ENCODE results near the gene ASCC1. TPM values are rescaled to one million over a fixed set of nuclear protein-coding genes. Genes with fewer than 3 reads are reported as not detected.

The ASCC1 gene
- total RNA-seq, 6 experiments from 2014 or later = 21.0 to 29.6 (median 25.3) TPM

- Mint-ChIP-seq H3K9me3 (no peaks in the 10 kb centered on the region), H3K27ac (no peak overlapping the region), H3K27me3 (ENCODE audit: insufficient read depth) (peaks cover 23% of the 10 kb centered on the region), H3K36me3 (ENCODE audit: low read depth) (no peaks in the 10 kb centered on the region), H3K4me3 (no peak overlapping the region), H3K4me1 (ENCODE audit: low read depth) (peaks cover 6% of the 10 kb centered on the region; the same call in 1 of the 2 replicates)
- TF ChIP-seq CTCF (IDR thresholded peaks at IDR 0.05) = no peak
- no peak for DNase-seq
Measured at GRCh38 chr10:72086466-72087391, 129.3 kb downstream of the ASCC1 start.

- H3K27ac Mint-ChIP-seq = no peak overlapping the region
- TF ChIP-seq CTCF (IDR thresholded peaks at IDR 0.05) = no peak
- H3K9me3 Mint-ChIP-seq = no peaks in the 10 kb centered on the region
- H3K4me1 Mint-ChIP-seq (ENCODE audit: low read depth) = peaks cover 6% of the 10 kb centered on the region; the same call in 1 of the 2 replicates
- H3K27me3 Mint-ChIP-seq (ENCODE audit: insufficient read depth) = peaks cover 26% of the 10 kb centered on the region
- no peaks in the 10 kb centered on the region for H3K36me3 Mint-ChIP-seq (ENCODE audit: low read depth)
- no peak overlapping the region for H3K4me3 Mint-ChIP-seq
- no peak for DNase-seq
Measured at GRCh38 chr10:72085864-72086465, 130.1 kb downstream of the ASCC1 start.

GRCh38 chr10:72085166-72085565 lies 130.9 kb downstream of the ASCC1 start:
- Mint-ChIP-seq H3K27me3 (ENCODE audit: insufficient read depth) (peaks cover 26% of the 10 kb centered on the region), H3K4me3 (no peak overlapping the region), H3K9me3 (no peaks in the 10 kb centered on the region), H3K27ac (no peak overlapping the region), H3K4me1 (ENCODE audit: low read depth) (peaks cover 6% of the 10 kb centered on the region; the same call in 1 of the 2 replicates), H3K36me3 (ENCODE audit: low read depth) (no peaks in the 10 kb centered on the region)
- no peak for TF ChIP-seq CTCF (IDR thresholded peaks at IDR 0.05)
- no peak for DNase-seq

- no peak for DNase-seq
- Mint-ChIP-seq H3K27ac (no peak overlapping the region), H3K9me3 (no peaks in the 10 kb centered on the region), H3K36me3 (ENCODE audit: low read depth) (no peaks in the 10 kb centered on the region), H3K4me3 (no peak overlapping the region), H3K27me3 (ENCODE audit: insufficient read depth) (peaks cover 30% of the 10 kb centered on the region), H3K4me1 (ENCODE audit: low read depth) (peaks cover 6% of the 10 kb centered on the region; the same call in 1 of the 2 replicates)
- TF ChIP-seq CTCF (IDR thresholded peaks at IDR 0.05) = no peak
Measured at GRCh38 chr10:72083790-72084459, 132.2 kb downstream of the ASCC1 start.

- H3K4me3 Mint-ChIP-seq = no peak overlapping the region
- no peak overlapping the region for H3K27ac Mint-ChIP-seq
- H3K27me3 Mint-ChIP-seq (ENCODE audit: insufficient read depth) = peaks cover 27% of the 10 kb centered on the region
- peaks cover 1% of the 10 kb centered on the region; the same call in 1 of the 2 replicates for H3K4me1 Mint-ChIP-seq (ENCODE audit: low read depth)
- no peak for DNase-seq
- no peak for TF ChIP-seq CTCF (IDR thresholded peaks at IDR 0.05)
- H3K9me3 Mint-ChIP-seq = no peaks in the 10 kb centered on the region
- H3K36me3 Mint-ChIP-seq (ENCODE audit: low read depth) = no peaks in the 10 kb centered on the region
Measured at GRCh38 chr10:72082856-72083789, 133.0 kb downstream of the ASCC1 start.
